Bronchus fibroblast of lung (primary cell): Measurements from ENCODE around the gene GPR142. TPM values are rescaled to one million over a fixed set of nuclear protein-coding genes. Genes with fewer than 3 reads are reported as not detected.

ENCODE experiments used
- total RNA-seq: library from RNA; depleted of rRNA; stranded (reverse); fragments of >200 nt; gene quantifications from 2 replicates; pipeline ENCODE4 v1.2.3, GENCODE V29; 2015

GPR142 gene
- not detected in 2 replicates for total RNA-seq

DNA sequence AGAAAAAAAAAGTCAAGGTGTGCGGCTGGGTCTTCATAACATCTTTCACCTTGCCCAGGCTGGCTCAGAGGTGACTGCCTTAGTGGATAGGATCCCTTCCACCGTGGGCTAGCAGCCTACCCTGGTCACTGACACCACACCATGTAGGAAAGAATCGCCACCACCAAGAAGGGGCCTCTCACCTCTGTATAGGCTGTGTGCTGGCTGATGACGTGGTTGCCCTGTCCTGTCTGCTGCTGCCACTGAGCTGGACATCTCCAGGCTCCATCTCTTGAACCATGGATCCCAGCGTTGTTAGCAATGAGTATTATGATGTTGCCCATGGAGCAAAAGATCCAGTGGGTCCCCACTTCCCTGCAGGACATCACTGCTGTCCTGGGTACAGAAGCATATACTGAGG lies at the start of gene GPR142:
Gene GPR142 (plus strand): TSS at position 301 of the 400 bp plus-strand sequence. CDS start 2,035 bp downstream, outside the sequence.

GRCh38 chr17:74325743-74326379 lies 41.4 kb upstream of the GPR142 start, which contains the start of gene KIF19:
KIF19 (plus strand) TSS chr17:74326226; CDS start chr17:74326350, 124 bp downstream.

GRCh38 chr17:74361230-74362068 lies 5.9 kb upstream of the GPR142 start, which contains the start of gene BTBD17:
BTBD17 (minus strand) TSS chr17:74361868; CDS start chr17:74361819, 49 bp downstream.

Other genes with a start within 250 kb of the GPR142 start
- 294 and 362 TPM in 2 replicates for gene RPL38, start 163.8 kb upstream of the GPR142 start, total RNA-seq
- 2.5 and 5.2 TPM in 2 replicates for gene TTYH2, start 153.9 kb upstream of the GPR142 start, total RNA-seq
- gene DNAI2, start 93.3 kb upstream of the GPR142 start, total RNA-seq: not detected in 2 replicates
- gene KIF19, start 41.3 kb upstream of the GPR142 start, total RNA-seq: not detected in 2 replicates
- gene BTBD17, start 5.6 kb upstream of the GPR142 start, total RNA-seq: not detected in 2 replicates
- gene GPRC5C, start 64.6 kb downstream of the GPR142 start, total RNA-seq: 1.3 and 1.6 TPM in 2 replicates
- not detected in 2 replicates for gene CD300A, start 99.1 kb downstream of the GPR142 start, total RNA-seq
- gene CD300LB, start 164.0 kb downstream of the GPR142 start, total RNA-seq: not detected in 2 replicates
- not detected in 2 replicates for gene CD300C, start 178.6 kb downstream of the GPR142 start, total RNA-seq
- not detected in 2 replicates for gene CD300H, start 200.0 kb downstream of the GPR142 start, total RNA-seq
- gene CD300LD, start 224.8 kb downstream of the GPR142 start, total RNA-seq: not detected in 2 replicates